ENCODE measurements around the gene ZIC3.
"Not testable (repeated sequence)": the region's sequence is repeated elsewhere in the genome, so short reads cannot be mapped to it uniquely, and the experiment has no call there.

ZIC3 gene
- long read RNA-seq, donor 1, result 0 reads
- long read RNA-seq, donor 2, result 0 reads
- long read RNA-seq, donor 3, result 0 reads
- long read RNA-seq, donor 4, result 0 reads
- long read RNA-seq, donor 5, result 0 reads
- long read RNA-seq, donor 6, result 0 reads
- long read RNA-seq, donor 7, result 0 reads
- long read RNA-seq, donor 8, result 0 reads

DNA sequence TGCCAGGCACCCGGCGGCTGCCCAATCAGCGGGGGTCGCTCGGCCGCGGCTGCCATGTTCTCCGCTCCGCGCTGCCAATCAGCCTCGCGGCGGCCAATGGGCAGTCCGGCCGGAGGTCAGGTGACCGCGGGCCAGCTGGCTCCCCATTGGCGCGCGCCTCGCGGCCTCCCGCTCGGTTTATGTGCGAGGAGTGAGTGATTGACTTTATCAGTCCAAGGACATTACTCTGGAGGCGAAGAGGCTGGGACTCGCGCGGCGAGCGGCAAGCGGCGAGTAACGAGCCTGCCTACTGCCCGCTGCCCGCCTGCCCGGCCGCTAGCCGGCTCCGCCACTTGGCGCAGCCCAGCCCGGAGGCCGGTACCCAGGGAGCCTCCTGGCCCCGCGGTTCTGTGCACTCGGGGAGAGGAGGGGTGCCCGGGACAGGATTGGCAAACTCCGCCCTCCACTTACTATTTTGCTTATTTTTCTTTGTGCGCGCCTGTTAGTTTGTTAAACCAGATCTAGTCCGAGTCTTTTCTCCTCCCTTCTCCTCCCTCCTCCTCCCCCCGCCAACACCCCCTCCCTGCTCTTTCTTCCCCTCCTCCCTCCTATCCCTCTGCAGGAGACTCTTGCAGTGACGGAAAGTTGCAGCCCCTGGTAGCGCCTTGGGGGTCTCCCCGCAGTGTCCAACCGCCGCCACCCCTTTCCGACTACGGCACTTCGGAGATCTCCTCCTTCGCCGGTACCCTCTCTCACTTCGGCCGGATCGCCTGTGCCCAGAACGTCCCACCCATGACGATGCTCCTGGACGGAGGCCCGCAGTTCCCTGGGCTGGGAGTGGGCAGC, at the start of gene ZIC3:
ZIC3 (plus strand) TSS at position 207 of the 825 bp plus-strand sequence; CDS start at position 772, 565 bp downstream.
- DNase-seq, result peak; percentile 79

DNA sequence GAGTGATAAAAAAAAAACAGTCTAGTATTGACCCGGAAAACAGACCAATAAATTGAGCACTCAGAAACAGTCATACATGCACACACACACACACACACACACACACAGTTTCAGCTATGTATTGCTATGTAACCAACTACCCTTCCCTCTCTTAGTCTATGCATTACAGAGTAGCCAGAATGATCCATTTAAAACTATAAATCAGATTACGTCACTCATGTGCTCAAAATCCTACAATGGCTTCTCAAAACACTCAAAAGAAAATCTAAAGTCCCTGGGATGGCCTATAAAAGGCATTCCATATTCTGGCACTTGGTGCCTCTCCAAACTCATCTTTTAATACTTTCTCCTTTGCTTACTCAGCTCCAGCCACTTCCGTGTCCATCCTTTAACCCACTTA, 46.5 kb upstream of the ZIC3 start:
- no peak for DNase-seq

DNA sequence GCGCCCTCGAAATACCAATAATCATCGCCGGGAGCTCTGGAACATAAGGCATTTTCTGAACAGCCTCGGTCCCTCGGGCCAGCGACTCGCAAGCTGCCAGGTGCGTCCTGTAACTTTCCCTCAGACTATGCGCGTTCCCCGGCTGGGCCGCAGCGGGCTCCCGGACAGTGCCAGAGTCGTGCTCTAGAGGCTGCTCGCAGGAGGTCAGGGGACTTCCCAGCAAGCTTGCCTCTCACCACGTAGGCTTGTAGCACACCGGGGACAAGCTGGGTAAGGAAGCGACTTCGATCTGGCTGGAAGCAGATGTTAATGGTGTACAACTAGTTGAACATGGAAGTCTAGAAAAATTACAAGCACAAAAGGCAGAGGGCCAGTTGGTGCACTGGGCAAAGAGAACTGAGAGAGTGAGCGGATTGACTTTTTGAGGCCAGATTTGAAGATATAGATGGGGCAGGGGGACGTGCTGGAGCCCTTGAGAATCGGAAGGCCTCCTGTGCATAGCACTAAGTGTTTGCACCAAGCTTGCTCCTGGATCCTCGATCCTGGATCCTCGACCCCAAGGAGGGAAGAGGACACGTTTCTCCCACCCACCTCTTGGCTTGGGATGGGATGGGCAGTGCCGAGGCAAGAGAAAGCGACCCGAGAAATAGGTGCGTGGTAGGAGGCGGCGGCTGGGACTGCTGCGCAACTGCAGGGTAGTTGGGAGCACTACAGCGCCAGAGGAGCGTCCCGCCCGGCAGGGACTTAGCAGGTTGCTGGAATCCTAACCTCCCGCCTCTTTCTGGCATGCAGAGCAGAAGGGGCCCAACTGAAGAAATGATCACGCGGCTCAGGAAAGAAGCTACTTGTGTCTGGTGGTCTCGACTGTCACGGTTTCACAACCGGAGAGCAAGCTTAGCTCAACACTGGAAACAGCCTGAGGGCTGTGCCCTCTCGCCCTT, 19.9 kb upstream of the ZIC3 start:
- no peak for DNase-seq

DNA sequence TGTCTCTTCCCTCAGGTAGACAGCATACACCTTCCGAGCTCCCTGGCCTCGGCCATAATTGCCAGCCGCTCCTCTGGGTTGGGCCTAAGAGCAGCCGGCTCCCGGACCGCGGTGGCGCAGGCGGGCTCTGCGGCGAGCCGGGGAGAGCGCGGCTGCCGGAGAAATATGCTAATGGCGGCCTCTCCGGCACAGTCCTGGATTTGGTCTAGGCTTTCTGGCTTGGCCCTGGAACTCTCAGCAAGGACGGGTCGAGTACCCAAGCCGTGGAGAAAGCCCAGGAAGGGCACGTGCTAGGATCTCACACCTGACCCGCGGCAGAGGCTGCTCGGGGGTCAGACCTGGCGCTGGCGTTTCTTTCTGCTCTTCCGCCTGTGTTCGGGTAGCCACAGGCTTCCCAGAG, 18.6 kb upstream of the ZIC3 start:
- peak; percentile 22 for DNase-seq

DNA sequence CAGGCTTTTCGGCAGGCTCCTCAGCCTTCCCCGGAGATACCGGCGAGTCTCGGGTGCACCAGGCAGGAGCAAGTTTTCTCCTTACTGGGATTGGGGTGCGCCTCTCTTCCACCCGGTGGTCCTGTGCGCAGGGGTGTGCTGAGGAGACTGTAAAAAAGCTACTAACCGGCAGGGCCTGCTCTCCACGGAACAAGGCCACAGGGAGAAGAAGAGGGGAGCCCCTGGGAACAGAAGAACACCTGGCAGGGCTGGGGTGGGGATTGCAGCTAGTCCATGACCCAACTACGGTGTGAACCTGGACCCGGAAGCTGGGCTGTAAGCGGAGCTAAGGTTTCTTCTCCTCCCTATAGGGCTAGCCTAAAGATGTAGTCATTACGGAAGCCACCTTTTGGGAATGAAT, 17.7 kb upstream of the ZIC3 start:
- peak; percentile 12 for DNase-seq

DNA sequence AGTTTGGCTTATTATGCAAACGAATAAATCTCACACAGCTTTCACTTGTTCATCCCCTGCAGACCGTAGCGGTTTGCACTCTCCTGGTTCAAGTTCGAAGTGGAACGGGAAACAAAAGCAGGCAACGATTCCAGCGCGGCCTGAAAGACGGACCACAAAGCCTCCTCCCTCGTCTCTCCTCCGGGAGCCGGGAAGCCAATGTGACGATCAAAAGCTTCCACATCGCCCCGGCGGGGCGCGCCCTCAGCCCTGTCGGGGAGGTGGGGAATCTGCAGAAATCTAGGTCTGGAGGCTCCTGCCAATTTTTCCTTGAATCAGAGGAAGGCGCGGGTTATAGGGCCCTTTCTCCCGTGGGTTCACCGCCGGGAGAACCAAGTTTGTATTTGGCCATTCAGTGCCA, 16.9 kb upstream of the ZIC3 start:
- DNase-seq, result peak; percentile 13

DNA sequence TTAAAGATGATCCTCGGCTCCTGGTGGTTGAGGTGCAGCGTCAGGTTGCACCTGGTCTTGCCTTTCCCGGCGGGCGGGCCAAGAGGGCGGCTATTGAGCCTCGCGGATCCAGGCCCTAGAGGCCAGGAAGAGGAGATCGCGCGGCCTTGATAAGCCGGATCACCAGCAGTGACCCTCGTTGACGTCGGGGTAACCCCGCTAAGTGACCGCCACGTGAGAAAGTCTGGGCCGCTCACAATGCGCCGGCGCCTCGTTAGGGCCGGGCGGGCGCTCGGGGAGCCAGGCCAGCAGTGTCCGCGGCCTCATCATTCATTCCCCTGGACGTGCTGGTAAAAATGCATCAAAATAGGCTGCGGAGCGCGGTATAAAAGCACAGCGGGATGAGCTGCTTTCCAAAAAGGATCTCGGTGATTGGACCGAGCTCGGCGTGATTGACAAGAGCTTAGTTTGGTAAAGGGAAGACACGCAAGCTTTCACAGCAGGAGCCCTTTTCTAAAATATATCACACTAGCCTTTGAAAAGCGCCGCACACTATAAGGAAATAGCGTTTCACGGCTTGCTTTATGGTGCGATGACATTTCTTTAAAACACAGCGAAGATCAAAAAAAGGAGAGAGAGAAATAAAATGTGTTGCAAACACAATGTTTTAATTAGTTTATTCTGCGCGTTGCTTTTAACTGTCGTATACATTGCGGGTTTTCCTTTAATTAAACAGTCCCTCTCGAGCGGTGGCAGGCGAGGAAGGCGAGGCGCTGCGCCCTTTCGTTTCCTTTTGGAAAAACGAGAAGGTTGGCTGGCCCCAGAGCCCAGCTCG, 15.9 kb upstream of the ZIC3 start:
- DNase-seq, result peak; percentile 13

DNA sequence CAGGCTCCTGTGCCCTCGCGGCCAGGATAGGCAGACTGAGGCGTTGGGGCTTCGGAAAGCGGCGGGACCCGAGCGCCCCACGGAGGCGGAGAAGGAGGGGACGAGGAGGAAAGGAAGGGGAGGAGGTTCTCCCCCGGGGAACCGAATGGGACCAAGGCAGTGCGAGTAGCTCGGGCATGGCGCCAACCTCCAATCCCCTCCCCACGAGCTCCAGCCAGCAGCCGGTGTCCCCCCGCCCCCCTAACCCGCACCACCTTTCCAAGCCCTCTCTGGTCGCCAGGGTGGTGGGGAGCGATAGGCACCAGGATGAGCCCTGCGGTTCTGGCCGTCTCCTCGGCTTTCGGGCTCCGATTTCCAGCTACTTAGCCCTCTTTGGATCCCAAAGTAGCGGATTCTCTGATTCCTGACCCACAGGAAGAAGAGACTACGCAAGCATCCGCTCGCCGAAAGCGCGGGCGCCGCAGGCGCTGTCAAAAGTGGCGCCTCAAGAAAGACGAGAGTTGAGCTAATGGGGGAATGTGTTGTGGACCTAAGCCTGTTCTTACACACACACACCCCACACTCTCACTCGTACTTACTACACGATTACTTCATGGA, 15.2 kb upstream of the ZIC3 start:
- DNase-seq, result no peak

DNA sequence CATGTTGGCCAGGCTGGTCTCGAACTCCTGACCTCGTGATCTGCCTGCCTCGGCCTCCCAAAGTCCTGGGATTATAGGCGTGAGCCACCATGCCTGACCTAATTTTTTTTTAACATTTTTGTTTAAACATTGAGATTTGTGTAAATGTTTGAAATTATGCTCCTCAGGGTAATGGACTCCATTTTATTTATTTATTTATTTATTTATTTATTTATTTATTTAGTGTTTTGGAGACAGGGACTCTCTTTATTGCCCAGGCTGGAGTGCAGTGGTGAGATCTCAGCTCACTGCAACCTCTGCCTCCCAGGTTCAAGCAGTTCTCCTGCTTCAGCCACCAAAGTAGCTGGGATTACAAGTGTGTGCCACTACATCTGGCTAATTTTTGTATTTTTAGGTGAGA, 13.8 kb upstream of the ZIC3 start:
- not testable (repeated sequence) for DNase-seq

DNA sequence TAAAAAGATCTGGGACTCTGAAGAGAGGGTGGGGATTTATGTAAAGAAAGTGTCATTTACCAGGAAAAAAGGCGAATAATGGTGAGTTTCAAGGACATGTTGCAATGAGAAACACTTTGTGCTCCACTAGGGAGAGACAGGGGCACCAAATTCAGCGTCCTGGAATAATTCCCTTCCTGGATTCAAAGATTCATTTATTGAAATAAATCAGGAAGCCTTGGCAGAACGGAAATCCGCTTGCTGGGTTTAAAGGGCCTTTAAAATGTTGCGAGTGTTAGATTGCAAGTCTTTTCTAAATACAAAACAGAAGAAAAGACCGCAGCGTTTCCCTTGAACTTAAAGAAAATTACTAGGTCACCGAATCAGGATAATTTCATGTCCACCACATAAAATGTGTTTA, 3.8 kb upstream of the ZIC3 start:
- DNase-seq, result no peak

DNA sequence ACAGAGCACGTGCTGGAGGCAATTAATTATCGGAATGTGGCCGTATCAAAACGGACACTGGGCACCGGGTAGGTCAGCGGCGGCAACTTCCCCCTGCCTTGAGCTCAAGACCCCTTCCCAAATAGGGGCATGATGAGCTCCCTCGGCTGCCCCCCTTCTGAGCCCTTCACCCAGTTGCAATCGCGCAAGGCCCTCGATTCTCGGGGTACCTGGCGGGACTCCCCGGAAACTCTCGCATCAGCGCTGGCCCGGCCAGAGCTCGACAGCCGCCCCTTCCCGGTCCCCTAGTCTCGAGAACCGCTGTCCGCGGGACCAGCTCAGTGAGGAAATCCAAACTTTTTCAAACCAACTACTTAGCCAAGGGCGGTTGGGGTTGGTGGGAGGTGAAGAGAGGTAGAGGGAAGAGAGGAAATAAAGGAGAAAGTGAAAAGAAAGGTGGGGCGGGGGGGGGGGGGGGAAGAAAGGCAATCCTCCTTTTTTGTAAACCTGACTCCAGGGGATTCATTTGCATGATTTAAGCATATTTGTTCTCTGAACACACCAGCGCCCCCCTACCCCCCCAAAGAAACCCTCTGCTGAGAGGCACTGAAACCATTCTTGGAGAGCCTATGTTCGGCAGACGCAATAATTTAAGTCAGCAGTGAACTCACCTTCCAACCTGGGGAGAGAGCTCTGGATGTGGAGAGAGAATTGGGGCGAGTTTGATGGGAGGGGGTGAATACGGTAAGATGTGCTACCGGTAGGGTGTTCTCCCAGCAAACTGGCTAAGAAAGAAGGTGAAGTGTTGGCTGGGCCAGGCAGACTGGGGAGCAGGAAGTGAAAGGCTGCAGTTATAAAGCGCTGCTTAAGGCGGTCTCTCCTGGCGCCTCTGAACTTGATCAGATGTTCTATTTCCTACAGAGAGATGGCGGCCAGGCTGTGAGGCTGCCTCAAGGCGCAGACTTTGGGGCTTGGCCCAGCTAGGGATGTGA, 2.0 kb upstream of the ZIC3 start:
- DNase-seq, result peak; percentile 11

DNA sequence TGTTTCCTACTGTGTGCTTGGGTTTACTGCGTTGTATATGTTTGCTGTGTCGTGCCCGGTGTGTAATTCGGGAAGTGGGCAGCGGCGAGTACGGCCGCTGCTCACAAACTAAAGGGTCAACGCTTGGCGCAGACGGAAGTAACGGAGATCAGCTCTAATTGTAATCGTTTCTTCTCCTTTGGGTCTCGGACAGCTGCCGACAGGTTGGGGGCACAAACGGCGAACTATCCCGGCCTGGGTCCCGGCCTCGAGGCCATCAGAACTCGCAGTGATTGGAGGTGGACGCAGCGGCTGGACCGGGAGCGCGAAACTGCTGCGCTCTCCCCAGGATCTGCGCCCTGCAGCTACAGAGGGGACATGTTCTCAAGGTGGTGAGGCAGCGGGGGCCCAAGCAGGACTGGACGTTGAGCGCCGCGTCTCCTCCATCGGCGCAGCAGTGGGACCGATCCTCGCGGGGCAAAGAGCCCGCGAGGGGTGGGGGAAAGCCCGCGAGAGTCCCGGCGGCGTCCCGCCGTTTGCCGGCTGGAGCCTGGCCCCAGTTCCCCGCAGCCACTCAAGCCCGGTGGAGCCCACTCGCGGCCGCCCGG, 516 bp upstream of the ZIC3 start:
- DNase-seq, result no peak

DNA sequence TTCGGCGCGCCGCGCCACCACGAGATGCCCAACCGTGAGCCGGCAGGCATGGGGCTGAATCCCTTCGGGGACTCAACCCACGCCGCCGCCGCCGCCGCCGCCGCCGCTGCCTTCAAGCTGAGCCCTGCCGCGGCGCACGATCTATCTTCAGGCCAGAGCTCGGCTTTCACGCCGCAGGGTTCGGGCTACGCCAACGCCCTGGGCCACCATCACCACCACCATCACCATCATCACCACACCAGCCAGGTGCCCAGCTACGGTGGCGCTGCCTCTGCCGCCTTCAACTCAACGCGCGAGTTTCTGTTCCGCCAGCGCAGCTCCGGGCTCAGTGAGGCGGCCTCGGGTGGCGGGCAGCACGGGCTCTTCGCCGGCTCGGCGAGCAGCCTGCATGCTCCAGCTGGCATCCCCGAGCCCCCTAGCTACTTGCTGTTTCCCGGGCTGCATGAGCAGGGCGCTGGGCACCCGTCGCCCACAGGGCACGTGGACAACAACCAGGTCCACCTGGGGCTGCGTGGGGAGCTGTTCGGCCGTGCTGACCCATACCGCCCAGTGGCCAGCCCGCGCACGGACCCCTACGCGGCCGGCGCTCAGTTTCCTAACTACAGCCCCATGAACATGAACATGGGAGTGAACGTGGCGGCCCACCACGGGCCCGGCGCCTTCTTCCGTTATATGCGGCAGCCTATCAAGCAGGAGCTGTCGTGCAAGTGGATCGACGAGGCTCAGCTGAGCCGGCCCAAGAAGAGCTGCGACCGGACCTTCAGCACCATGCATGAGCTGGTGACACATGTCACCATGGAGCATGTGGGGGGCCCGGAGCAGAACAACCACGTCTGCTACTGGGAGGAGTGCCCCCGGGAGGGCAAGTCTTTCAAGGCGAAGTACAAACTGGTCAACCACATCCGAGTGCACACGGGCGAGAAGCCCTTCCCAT, 1.1 kb downstream of the ZIC3 start:
- DNase-seq, result peak; percentile 56

DNA sequence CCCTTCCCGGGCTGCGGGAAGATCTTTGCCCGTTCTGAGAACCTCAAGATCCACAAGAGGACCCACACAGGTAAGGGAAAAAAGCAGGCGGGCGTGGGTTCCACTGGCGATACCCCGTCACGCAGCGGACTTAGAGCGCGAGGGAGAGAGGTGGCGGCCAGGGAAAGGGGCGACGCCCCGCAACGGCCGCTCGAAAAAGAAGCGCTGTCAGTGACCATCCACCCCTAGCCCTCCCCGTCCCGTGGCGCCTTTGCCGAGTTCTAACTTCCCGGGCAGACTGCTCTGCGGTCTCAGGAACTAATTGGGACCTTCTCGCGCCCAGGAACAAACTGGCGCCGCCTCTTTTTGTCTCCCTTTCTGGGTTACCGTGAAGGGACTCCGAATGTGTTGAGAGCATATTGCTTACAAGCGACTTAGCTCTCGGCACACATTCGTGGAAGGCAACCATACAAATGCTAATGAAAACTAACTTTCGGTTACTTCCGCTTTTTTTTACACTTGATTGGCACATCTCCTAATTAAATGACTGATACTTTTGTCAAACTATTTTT, 1.8 kb downstream of the ZIC3 start:
- no peak for DNase-seq

DNA sequence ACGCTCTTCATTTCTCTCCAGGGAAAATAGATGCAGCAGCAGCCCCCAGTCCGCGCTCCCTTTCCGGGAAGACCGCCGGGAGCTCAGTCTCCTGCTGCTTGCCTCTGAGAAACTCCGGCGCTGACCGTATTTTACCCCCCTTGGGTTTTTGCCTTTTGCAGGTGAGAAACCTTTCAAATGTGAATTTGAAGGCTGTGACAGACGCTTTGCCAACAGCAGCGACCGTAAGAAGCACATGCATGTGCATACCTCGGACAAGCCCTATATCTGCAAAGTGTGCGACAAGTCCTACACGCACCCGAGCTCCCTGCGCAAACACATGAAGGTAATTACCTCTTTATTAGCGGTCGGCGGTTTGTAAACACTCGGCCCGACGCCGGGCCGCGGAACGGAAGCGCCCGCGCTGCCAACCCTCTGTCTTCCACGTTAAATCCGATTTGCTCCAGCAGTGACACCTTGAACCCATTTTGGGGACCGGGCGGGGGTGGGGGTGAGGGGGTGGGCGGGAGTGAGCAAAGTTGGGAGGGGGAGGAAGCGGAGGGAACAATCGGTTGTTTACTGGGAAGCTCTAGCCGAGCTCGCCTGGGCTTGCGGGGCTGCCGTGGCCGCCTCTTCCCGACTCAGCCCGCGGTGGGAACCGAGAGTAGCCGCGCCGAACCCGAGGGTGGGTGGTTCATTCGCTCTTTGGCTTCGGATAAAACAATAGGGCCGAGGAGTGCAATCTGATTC, 3.0 kb downstream of the ZIC3 start:
- DNase-seq, result peak; percentile 24

DNA sequence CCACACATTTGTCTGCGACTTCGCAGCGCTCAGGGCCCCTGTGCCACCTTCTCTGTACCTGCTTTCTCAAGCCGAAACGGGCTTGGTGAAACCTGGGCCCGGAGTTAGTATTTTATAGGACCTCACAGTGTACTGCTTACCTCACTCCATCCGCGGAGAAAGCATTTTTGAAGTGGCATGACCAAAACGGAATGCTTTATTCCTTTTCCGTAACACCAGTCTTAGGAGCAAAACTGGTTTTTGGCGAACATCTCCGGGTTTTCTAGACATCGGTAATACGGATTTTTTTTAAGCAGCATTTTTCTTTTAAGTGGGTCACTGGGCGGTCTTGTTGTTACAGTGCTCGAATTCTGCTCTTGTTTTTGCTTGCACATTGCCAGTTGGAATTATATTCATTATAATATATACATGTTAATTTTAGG, 3.6 kb downstream of the ZIC3 start:
- DNase-seq, result peak; percentile 44

DNA sequence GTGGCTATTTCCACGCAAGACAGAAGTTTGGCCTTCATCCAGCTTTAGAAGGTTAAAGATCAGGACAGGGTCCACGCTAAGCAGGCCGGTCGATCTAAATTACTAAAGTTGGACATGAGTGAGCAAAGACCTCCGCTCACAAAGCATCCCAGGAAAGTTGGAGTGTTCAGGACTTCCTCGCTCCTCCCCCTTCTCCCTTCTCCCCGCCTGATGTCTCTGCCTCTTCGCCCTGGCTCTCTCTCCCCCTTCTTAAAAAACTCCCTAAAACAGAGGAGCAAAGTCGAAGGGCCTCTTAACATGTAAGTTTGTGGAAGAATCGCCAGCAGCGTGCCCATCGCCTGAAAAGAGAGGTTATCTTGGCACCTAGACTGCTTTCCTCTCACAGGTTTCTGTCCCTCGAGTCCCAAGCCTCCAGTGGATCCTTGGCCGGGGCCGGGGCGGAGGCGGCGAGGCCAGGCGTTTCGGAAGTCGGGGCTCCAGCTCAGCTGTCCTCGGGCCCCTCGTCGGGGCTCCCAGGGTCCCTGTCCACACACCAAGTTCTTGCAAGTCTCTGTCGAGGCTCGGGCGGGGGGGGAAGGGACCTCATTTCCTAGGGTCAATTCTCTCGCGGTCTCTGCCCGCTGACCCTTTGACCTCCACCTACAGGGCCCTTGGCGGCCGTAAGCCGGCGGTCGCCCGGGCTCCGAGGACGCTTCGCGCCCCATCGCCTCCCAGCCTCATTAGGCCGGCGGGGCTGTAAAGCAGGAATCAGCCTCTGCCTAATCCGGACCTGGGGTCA, 7.6 kb downstream of the ZIC3 start:
- peak; percentile 37 for DNase-seq
